Tibial nerve (tissue), 4 donors: ENCODE measurements around the gene DDIT3. TPM values are rescaled to one million over a fixed set of nuclear protein-coding genes. Genes with fewer than 3 reads are reported as not detected.

Experiments used
- DNase-seq, 2 donors: peaks; one replicate each; pipeline ENCODE4 v3.0.0-alpha.2; 2019; ENCODE audit warnings: low spot score in 2 of 2
- H3K27ac ChIP-seq, 4 donors: fragments of 200-600 bp; sonication (generic) in 3 of 4; one replicate each; pipeline ENCODE4 v1.5.1; 2017 to 2019; ENCODE audit warnings: mild to moderate bottlenecking in 1 of 4
- H3K27me3 ChIP-seq, 2 donors: fragments of 200-600 bp; sonication (generic) in 1 of 2; one replicate each; pipeline versions ENCODE4 v1.5.1 to v1.6.0; 2017 to 2019
- H3K36me3 ChIP-seq, 3 donors: fragments of 200-600 bp; sonication (generic); one replicate each; pipeline ENCODE4 v1.5.1; 2018 to 2019
- H3K4me1 ChIP-seq, 4 donors: fragments of 200-600 bp; sonication (generic) in 3 of 4; one replicate each; pipeline ENCODE4 v1.5.1; 2017 to 2019
- H3K4me3 ChIP-seq, 4 donors: fragments of 200-600 bp; sonication (generic) in 3 of 4; one replicate each; pipeline ENCODE4 v1.5.1; 2017 to 2019; ENCODE audit warnings: mild to moderate bottlenecking in 1 of 4, moderate library complexity in 1 of 4
- H3K9me3 ChIP-seq, 4 donors: fragments of 200-600 bp; sonication (generic) in 3 of 4; one replicate each; pipeline ENCODE4 v1.5.1; 2017 to 2019
- EP300 ChIP-seq, 2 donors: sonication (generic); formaldehyde crosslinking; IDR thresholded peaks; one replicate each; pipeline ENCODE4 v1.6.1; 2017; ENCODE audit warnings: antibody characterized with exemption in 2 of 2, mild to moderate bottlenecking in 1 of 2
- POLR2A ChIP-seq, 2 donors: fragments of 450-650 bp; IDR thresholded peaks; one replicate each; pipeline ENCODE4 v1.6.1; 2017; ENCODE audit warnings: antibody characterized with exemption in 2 of 2, mild to moderate bottlenecking in 2 of 2, moderate library complexity in 2 of 2
- WGBS, 2 donors: methylation state at CpG; one replicate each; pipeline ENCODE4 v1.1.5; 2018; 5-methylcytosine and 5-hydroxymethylcytosine counted together
- total RNA-seq, 4 donors: library from RNA; depleted of rRNA; stranded (reverse); fragments of >200 nt; gene quantifications; one replicate each; pipeline ENCODE4 v1.1.0, GENCODE V29; 2016
- TF ChIP-seq, protein P1 (sequence below), 5 experiments: fragments of 200-600 bp in 3 of 5; fragments of 450-650 bp in 2 of 5; sonication (generic) in 3 of 5; IDR thresholded peaks; one replicate each; pipeline ENCODE4 v1.5.1; 2016 to 2019; ENCODE audit warnings: antibody characterized with exemption in 5 of 5, mild to moderate bottlenecking in 3 of 5, moderate library complexity in 2 of 5

Gene DDIT3
- total RNA-seq, 4 donors from 2014 or later, result 35.2 to 49.2 (median 42.1) TPM

DNA sequence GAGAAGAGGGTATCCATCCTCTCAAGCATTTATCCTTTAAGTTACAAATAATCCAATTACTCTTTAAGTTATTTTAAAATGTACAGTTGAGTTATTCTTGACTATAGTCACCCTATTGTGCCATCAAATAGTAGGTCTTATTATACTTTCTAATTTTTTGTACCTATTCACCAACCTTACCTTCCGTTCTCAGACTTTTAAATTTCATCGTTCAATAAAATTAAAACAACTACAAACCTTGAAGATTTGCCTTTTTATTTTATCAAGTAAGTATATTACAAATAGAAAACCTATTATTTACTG lies 27.6 kb upstream of the DDIT3 start:
- TF ChIP-seq, protein P1, sequence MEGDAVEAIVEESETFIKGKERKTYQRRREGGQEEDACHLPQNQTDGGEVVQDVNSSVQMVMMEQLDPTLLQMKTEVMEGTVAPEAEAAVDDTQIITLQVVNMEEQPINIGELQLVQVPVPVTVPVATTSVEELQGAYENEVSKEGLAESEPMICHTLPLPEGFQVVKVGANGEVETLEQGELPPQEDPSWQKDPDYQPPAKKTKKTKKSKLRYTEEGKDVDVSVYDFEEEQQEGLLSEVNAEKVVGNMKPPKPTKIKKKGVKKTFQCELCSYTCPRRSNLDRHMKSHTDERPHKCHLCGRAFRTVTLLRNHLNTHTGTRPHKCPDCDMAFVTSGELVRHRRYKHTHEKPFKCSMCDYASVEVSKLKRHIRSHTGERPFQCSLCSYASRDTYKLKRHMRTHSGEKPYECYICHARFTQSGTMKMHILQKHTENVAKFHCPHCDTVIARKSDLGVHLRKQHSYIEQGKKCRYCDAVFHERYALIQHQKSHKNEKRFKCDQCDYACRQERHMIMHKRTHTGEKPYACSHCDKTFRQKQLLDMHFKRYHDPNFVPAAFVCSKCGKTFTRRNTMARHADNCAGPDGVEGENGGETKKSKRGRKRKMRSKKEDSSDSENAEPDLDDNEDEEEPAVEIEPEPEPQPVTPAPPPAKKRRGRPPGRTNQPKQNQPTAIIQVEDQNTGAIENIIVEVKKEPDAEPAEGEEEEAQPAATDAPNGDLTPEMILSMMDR (IDR thresholded peaks at IDR 0.05), result no peak
- no peak for TF ChIP-seq POLR2A (IDR thresholded peaks at IDR 0.05)
- Histone ChIP-seq H3K9me3 (no peaks in the 10 kb centered on the region), H3K4me3 (no peak overlapping the region), H3K27me3 (peaks cover 2 to 28% of the 10 kb centered on the region in 2 donors), H3K36me3 (peaks cover 0 to 7% (median 0%) of the 10 kb centered on the region in 3 donors), H3K4me1 (peaks cover 3 to 51% (median 22%) of the 10 kb centered on the region in 4 donors), H3K27ac (no peak overlapping the region)
- WGBS, 2 donors, result 94 to 95% methylated on average over 2 of the region's 2 CpGs
- DNase-seq, result no peak

DNA sequence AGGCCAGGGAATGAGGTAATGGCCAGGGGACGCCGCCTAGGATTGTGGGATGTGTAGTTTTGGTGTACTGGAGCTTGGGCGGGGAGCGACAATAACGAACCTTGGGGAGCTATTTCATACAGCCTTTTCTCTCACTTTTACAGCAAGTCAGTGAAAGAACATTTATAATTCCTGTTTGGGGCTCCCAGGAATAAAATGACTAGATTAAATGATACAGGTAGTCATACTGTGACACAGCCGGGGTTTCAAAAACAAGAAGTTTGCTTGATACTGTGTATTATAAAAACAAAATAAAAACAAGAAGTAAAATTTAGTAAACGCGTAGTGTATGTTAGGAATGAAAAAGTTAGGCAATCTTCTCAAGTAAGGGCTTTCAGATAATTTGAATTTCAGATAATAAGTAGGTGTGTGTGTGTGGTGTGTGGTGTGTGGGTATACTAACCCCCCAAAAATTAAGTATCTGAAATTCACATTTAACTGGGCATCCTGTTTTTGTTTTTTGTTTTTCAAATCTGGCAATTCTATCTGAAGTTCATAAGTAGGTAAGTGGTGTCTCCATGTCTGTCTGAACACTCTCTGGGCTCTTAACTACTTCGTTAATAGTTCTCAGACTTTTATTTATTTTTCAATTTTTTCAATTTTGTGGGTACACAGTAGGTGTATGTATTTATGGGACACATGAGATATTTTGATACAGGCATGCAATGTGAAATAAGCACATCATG lies 27.1 kb upstream of the DDIT3 start:
- no peaks in the 10 kb centered on the region for H3K9me3 ChIP-seq
- H3K27ac ChIP-seq, result peak overlapping the region in 3 of 4 donors; percentile 89 to 95 (median 93)
- H3K4me3 ChIP-seq, result peak overlapping the region; percentile 83 to 99 (median 92)
- H3K4me1 ChIP-seq, result peaks cover 3 to 51% (median 22%) of the 10 kb centered on the region in 4 donors
- TF ChIP-seq POLR2A (IDR thresholded peaks at IDR 0.05), result no peak
- TF ChIP-seq, protein P1 (IDR thresholded peaks at IDR 0.05), result no peak
- TF ChIP-seq EP300 (IDR thresholded peaks at IDR 0.05), result no peak
- H3K27me3 ChIP-seq, result peaks cover 2 to 28% of the 10 kb centered on the region in 2 donors
- 21 to 22% methylated on average over 9 of the region's 9 CpGs for WGBS, 2 donors
- DNase-seq, result no peak
- H3K36me3 ChIP-seq, result peaks cover 0 to 12% (median 0%) of the 10 kb centered on the region in 3 donors

DNA sequence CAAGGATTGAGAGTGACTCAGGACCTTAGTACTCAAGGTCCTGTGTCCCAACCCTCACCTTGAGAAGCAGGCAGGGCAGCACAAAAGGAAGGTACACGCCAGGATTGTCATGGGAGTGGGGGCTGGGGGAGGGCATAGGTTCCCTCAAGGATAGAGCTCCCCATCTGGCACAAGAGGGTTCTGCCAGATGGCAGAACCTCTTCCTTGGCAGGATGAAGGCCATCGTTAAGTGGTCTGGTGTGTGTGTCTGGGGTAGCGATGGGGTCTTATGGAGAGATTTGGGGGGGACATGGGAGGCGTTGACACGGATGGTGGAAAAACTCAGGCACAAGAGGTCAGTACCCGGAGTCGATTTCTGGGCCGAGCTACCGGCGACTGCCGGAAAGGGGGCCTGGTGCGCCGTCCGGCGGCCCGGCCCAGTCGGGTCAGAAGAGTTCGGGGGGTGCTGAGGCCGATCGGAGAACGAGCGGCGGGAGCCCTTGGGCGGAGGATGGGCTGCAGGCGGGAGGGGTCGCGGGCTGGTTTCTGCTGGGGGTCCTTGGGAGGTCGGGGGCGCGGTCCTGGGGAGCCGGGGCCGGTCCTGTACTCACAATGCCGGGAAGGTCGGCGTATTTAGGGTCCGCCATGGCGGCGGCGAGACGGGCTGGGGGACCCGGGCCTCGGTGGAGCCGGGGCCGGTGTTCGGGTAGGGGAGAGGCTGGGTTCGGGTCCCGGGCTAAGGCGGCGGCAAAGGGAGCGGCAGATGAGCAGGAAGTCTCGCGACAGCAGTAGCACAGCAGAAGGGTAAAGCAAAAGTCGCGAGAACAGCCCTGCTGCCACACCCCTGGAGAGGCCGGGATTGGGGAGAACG lies 26.3 kb upstream of the DDIT3 start, which contains the start of gene DCTN2:
TSS of gene DCTN2 (minus strand) at position 755 of the 850 bp plus-strand sequence. CDS start at position 626, 129 bp downstream.
- peak; percentile 94 to 96 for DNase-seq
- Histone ChIP-seq H3K4me1 (peaks cover 3 to 51% (median 23%) of the 10 kb centered on the region in 4 donors), H3K4me3 (peak within 1 kb of the TSS; percentile 83 to 99 (median 92)), H3K27me3 (peaks cover 2 to 28% of the 10 kb centered on the region in 2 donors), H3K9me3 (no peaks in the 10 kb centered on the region), H3K36me3 (peaks cover 0 to 20% (median 0%) of the 10 kb centered on the region in 3 donors), H3K27ac (peak within 1 kb of the TSS; percentile 89 to 95 (median 92))
- TF ChIP-seq, protein P1 (IDR thresholded peaks at IDR 0.05), result peak in 3 of 5 experiments; percentile 6 to 25 (median 8)
- TF ChIP-seq EP300 (IDR thresholded peaks at IDR 0.05) (peak in 1 of 2 donors; percentile 73), POLR2A (IDR thresholded peaks at IDR 0.05) (peak in 1 of 2 donors; percentile 51)
- 1% methylated on average over 54 to 55 of the region's 56 CpGs for WGBS, 2 donors

- 59 to 65% methylated on average over 15 of the region's 15 CpGs for WGBS, 2 donors
- no peak for DNase-seq
- H3K36me3 ChIP-seq, result peaks cover 0 to 27% (median 0%) of the 10 kb centered on the region in 3 donors
- peak overlapping the region; percentile 89 to 95 (median 92) for H3K27ac ChIP-seq
- peaks cover 3 to 54% (median 23%) of the 10 kb centered on the region in 4 donors for H3K4me1 ChIP-seq
- no peaks in the 10 kb centered on the region for H3K9me3 ChIP-seq
- peak overlapping the region; percentile 83 to 99 (median 92) for H3K4me3 ChIP-seq
- H3K27me3 ChIP-seq, result peaks cover 2 to 27% of the 10 kb centered on the region in 2 donors
- TF ChIP-seq POLR2A (IDR thresholded peaks at IDR 0.05) (no peak), EP300 (IDR thresholded peaks at IDR 0.05) (no peak)
- TF ChIP-seq, protein P1 (IDR thresholded peaks at IDR 0.05), result no peak
Observed at GRCh38 chr12:57545809-57546437, 25.6 kb upstream of the DDIT3 start.
